A549 (cell line): ENCODE results near the gene CCSER1.

ENCODE experiments used
- BHLHE40 ChIP-seq: IDR thresholded peaks from 2 replicates; pipeline ENCODE4 v1.6.1; 2012; ENCODE audit warnings: low read depth, low read length, inconsistent platforms
- CTCF ChIP-seq: fragments of >200 bp; sonication (Bioruptor Twin); formaldehyde crosslinking; IDR thresholded peaks from 3 replicates; pipeline ENCODE4 v1.5.1; 2016
- FOSL2 ChIP-seq, 2 experiments: fragments of 450-650 bp in 1 of 2; fragments of >200 bp in 1 of 2; sonication (Bioruptor Twin) in 1 of 2; formaldehyde crosslinking; IDR thresholded peaks; 2 replicates each; pipeline versions ENCODE4 v1.5.0 to v1.6.1; 2016 to 2020; ENCODE audit warnings: mild to moderate bottlenecking in 1 of 2, moderate library complexity in 1 of 2

GRCh38 chr4:91207535-91207934 lies 1080.3 kb downstream of the CCSER1 start:
- no peak for TF ChIP-seq CTCF
- no peak for TF ChIP-seq FOSL2 (IDR thresholded peaks at IDR 0.05)
- TF ChIP-seq FOSL2 (CRISPR knock-in tag; IDR thresholded peaks at IDR 0.05): no peak
- no peak for TF ChIP-seq BHLHE40
